WTC11 (cell line): ENCODE results near the gene PYGB. TPM values are rescaled to one million over a fixed set of nuclear protein-coding genes. Genes with fewer than 3 reads are reported as not detected.

Source experiments
- FOXP1 ChIP-seq: sonication (generic); formaldehyde crosslinking; IDR thresholded peaks from 2 replicates; pipeline ENCODE4 v1.8.0; 2022; ENCODE audit warnings: missing genetic modification reagents, mild to moderate bottlenecking, moderate library complexity, borderline replicate concordance
- GRHL2 ChIP-seq: fragments of 250-450 bp; sonication (Bioruptor Pico); IDR thresholded peaks from 2 replicates; pipeline ENCODE4 v1.8.0; 2022; ENCODE audit warnings: mild to moderate bottlenecking, moderate library complexity; ENCODE audit not compliant: insufficient replicate concordance, severe bottlenecking
- GTF2I ChIP-seq: fragments of 250-450 bp; sonication (Bioruptor Pico); conservative IDR thresholded peaks from 2 replicates; pipeline ENCODE4 v1.4.0; 2021; ENCODE audit warnings: mild to moderate bottlenecking
- NFATC4 ChIP-seq: fragments of 250-450 bp; sonication (Bioruptor Pico); IDR thresholded peaks from 2 replicates; pipeline ENCODE4 v1.9.0; 2021; ENCODE audit warnings: mild to moderate bottlenecking
- RELA ChIP-seq: sonication (generic); formaldehyde crosslinking; IDR thresholded peaks from 2 replicates; pipeline ENCODE4 v1.8.1; 2022; ENCODE audit warnings: missing genetic modification reagents, mild to moderate bottlenecking, borderline replicate concordance
- SMAD3 ChIP-seq: sonication (generic); formaldehyde crosslinking; IDR thresholded peaks from 2 replicates; pipeline ENCODE4 v1.8.0; 2022; ENCODE audit warnings: missing genetic modification reagents, mild to moderate bottlenecking, borderline replicate concordance
- SMAD4 ChIP-seq: sonication (generic); formaldehyde crosslinking; IDR thresholded peaks from 2 replicates; pipeline ENCODE4 v1.8.0; 2022; ENCODE audit warnings: mild to moderate bottlenecking, missing genetic modification reagents
- TEAD4 ChIP-seq: sonication (generic); formaldehyde crosslinking; IDR thresholded peaks from 2 replicates; pipeline ENCODE4 v1.8.0; 2022; ENCODE audit warnings: mild to moderate bottlenecking, missing genetic modification reagents
- ZBTB21 ChIP-seq: sonication (generic); formaldehyde crosslinking; IDR thresholded peaks from 2 replicates; pipeline ENCODE4 v1.8.1; 2023; ENCODE audit warnings: mild to moderate bottlenecking, missing genetic modification reagents, borderline replicate concordance
- ZNF138 ChIP-seq: sonication (generic); formaldehyde crosslinking; conservative IDR thresholded peaks from 2 replicates; pipeline ENCODE4 v1.8.1; 2022; ENCODE audit warnings: mild to moderate bottlenecking, moderate library complexity, missing genetic modification reagents
- ZNF232 ChIP-seq: sonication (generic); formaldehyde crosslinking; IDR thresholded peaks from 2 replicates; pipeline ENCODE4 v1.8.0; 2022; ENCODE audit warnings: mild to moderate bottlenecking, missing genetic modification reagents
- ZNF317 ChIP-seq: sonication (generic); formaldehyde crosslinking; IDR thresholded peaks from 2 replicates; pipeline ENCODE4 v1.8.1; 2023; ENCODE audit warnings: low read depth, mild to moderate bottlenecking, moderate library complexity, missing genetic modification reagents, borderline replicate concordance
- ZNF396 ChIP-seq: fragments of 250-450 bp; sonication (Bioruptor Pico); IDR thresholded peaks from 2 replicates; pipeline ENCODE4 v1.8.0; 2021; ENCODE audit warnings: mild to moderate bottlenecking, moderate library complexity, borderline replicate concordance
- total RNA-seq: library from RNA; stranded (reverse); gene quantifications from 3 replicates; pipeline ENCODE4 v1.2.3, GENCODE V29; 2021
- TF ChIP-seq, protein P1 (sequence below): fragments of 250-450 bp; sonication (Bioruptor Pico); IDR thresholded peaks from 2 replicates; pipeline ENCODE4 v1.9.0; 2021; ENCODE audit warnings: mild to moderate bottlenecking, borderline replicate concordance
- TF ChIP-seq, protein P2 (sequence below): sonication (generic); formaldehyde crosslinking; IDR thresholded peaks from 2 replicates; pipeline ENCODE4 v1.8.1; 2022; ENCODE audit warnings: mild to moderate bottlenecking, moderate library complexity, missing genetic modification reagents
- TF ChIP-seq, protein P3 (sequence below): sonication (generic); formaldehyde crosslinking; IDR thresholded peaks from 2 replicates; pipeline ENCODE4 v1.8.1; 2023; ENCODE audit warnings: mild to moderate bottlenecking, missing genetic modification reagents
- TF ChIP-seq, protein P4 (sequence below): fragments of 250-450 bp; sonication (Bioruptor Pico); IDR thresholded peaks from 2 replicates; pipeline ENCODE4 v1.9.0; 2021; ENCODE audit warnings: mild to moderate bottlenecking
- TF ChIP-seq, protein P5 (sequence below): fragments of 200-600 bp; IDR thresholded peaks from 2 replicates; pipeline ENCODE4 v1.8.0; 2022; ENCODE audit warnings: antibody characterized with exemption
- TF ChIP-seq, protein P6 (sequence below): sonication (generic); formaldehyde crosslinking; IDR thresholded peaks from 2 replicates; pipeline ENCODE4 v1.8.0; 2022; ENCODE audit warnings: mild to moderate bottlenecking, missing genetic modification reagents
- TF ChIP-seq, protein P7 (sequence below): sonication (generic); formaldehyde crosslinking; conservative IDR thresholded peaks from 2 replicates; pipeline ENCODE4 v1.8.1; 2022; ENCODE audit warnings: mild to moderate bottlenecking, missing genetic modification reagents

Gene PYGB
- total RNA-seq, 1 experiment from 2014 or later = 48.5 TPM

DNA sequence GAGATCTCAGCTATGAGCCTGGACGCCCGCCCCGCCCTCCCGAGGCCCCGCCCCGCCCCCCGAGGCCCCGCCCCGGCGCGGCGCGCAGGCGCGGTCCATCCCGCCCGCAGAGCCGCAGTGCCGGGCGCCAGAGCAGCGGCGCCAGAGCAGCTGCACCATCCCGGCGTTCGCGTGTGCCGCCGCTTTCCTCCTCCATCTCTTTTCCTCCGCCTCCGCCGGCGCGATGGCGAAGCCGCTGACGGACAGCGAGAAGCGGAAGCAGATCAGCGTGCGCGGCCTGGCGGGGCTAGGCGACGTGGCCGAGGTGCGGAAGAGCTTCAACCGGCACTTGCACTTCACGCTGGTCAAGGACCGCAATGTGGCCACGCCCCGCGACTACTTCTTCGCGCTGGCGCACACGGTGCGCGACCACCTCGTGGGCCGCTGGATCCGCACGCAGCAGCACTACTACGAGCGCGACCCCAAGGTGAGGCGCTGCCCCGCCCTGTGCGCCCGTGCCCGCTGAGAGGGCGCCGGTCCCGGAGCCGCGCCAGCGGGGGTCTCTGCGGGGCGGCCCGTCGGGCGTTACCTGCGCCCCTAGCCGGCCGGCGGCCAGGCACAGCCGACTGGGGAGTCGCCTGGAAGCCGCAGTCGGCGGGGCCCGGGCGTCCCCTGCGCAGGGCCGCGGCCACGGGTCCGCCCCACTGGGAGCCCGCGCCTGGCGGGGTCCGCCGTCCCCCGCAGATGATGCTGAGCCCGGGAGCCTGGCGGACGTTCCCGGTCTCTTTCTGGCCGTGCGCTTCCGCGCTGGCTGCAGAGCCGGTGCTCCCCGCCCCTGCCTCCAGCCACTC lies at the start of gene PYGB (continued):
- TF ChIP-seq, protein P1, sequence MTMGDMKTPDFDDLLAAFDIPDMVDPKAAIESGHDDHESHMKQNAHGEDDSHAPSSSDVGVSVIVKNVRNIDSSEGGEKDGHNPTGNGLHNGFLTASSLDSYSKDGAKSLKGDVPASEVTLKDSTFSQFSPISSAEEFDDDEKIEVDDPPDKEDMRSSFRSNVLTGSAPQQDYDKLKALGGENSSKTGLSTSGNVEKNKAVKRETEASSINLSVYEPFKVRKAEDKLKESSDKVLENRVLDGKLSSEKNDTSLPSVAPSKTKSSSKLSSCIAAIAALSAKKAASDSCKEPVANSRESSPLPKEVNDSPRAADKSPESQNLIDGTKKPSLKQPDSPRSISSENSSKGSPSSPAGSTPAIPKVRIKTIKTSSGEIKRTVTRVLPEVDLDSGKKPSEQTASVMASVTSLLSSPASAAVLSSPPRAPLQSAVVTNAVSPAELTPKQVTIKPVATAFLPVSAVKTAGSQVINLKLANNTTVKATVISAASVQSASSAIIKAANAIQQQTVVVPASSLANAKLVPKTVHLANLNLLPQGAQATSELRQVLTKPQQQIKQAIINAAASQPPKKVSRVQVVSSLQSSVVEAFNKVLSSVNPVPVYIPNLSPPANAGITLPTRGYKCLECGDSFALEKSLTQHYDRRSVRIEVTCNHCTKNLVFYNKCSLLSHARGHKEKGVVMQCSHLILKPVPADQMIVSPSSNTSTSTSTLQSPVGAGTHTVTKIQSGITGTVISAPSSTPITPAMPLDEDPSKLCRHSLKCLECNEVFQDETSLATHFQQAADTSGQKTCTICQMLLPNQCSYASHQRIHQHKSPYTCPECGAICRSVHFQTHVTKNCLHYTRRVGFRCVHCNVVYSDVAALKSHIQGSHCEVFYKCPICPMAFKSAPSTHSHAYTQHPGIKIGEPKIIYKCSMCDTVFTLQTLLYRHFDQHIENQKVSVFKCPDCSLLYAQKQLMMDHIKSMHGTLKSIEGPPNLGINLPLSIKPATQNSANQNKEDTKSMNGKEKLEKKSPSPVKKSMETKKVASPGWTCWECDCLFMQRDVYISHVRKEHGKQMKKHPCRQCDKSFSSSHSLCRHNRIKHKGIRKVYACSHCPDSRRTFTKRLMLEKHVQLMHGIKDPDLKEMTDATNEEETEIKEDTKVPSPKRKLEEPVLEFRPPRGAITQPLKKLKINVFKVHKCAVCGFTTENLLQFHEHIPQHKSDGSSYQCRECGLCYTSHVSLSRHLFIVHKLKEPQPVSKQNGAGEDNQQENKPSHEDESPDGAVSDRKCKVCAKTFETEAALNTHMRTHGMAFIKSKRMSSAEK (CRISPR knock-in tag) = no peak
- peak; percentile 54; the same call in 1 of the 2 replicates for TF ChIP-seq ZNF232 (CRISPR knock-in tag)
- no peak for TF ChIP-seq GRHL2 (CRISPR knock-in tag)
- no peak for TF ChIP-seq ZNF317 (CRISPR knock-in tag)
- TF ChIP-seq, protein P2, sequence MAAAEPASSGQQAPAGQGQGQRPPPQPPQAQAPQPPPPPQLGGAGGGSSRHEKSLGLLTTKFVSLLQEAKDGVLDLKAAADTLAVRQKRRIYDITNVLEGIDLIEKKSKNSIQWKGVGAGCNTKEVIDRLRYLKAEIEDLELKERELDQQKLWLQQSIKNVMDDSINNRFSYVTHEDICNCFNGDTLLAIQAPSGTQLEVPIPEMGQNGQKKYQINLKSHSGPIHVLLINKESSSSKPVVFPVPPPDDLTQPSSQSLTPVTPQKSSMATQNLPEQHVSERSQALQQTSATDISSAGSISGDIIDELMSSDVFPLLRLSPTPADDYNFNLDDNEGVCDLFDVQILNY (CRISPR knock-in tag) = peak; percentile 73; the same call in 1 of the 2 replicates
- TF ChIP-seq RELA (CRISPR knock-in tag) = no peak
- TF ChIP-seq, protein P3, sequence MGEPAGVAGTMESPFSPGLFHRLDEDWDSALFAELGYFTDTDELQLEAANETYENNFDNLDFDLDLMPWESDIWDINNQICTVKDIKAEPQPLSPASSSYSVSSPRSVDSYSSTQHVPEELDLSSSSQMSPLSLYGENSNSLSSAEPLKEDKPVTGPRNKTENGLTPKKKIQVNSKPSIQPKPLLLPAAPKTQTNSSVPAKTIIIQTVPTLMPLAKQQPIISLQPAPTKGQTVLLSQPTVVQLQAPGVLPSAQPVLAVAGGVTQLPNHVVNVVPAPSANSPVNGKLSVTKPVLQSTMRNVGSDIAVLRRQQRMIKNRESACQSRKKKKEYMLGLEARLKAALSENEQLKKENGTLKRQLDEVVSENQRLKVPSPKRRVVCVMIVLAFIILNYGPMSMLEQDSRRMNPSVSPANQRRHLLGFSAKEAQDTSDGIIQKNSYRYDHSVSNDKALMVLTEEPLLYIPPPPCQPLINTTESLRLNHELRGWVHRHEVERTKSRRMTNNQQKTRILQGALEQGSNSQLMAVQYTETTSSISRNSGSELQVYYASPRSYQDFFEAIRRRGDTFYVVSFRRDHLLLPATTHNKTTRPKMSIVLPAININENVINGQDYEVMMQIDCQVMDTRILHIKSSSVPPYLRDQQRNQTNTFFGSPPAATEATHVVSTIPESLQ (CRISPR knock-in tag) = no peak
- TF ChIP-seq, protein P4, sequence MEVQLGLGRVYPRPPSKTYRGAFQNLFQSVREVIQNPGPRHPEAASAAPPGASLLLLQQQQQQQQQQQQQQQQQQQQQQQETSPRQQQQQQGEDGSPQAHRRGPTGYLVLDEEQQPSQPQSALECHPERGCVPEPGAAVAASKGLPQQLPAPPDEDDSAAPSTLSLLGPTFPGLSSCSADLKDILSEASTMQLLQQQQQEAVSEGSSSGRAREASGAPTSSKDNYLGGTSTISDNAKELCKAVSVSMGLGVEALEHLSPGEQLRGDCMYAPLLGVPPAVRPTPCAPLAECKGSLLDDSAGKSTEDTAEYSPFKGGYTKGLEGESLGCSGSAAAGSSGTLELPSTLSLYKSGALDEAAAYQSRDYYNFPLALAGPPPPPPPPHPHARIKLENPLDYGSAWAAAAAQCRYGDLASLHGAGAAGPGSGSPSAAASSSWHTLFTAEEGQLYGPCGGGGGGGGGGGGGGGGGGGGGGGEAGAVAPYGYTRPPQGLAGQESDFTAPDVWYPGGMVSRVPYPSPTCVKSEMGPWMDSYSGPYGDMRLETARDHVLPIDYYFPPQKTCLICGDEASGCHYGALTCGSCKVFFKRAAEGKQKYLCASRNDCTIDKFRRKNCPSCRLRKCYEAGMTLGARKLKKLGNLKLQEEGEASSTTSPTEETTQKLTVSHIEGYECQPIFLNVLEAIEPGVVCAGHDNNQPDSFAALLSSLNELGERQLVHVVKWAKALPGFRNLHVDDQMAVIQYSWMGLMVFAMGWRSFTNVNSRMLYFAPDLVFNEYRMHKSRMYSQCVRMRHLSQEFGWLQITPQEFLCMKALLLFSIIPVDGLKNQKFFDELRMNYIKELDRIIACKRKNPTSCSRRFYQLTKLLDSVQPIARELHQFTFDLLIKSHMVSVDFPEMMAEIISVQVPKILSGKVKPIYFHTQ (CRISPR knock-in tag) = no peak
- no peak for TF ChIP-seq SMAD4 (CRISPR knock-in tag)
- TF ChIP-seq GTF2I = no peak
- TF ChIP-seq NFATC4 (CRISPR knock-in tag) = no peak
- TF ChIP-seq TEAD4 (CRISPR knock-in tag) = no peak
- TF ChIP-seq, protein P5, sequence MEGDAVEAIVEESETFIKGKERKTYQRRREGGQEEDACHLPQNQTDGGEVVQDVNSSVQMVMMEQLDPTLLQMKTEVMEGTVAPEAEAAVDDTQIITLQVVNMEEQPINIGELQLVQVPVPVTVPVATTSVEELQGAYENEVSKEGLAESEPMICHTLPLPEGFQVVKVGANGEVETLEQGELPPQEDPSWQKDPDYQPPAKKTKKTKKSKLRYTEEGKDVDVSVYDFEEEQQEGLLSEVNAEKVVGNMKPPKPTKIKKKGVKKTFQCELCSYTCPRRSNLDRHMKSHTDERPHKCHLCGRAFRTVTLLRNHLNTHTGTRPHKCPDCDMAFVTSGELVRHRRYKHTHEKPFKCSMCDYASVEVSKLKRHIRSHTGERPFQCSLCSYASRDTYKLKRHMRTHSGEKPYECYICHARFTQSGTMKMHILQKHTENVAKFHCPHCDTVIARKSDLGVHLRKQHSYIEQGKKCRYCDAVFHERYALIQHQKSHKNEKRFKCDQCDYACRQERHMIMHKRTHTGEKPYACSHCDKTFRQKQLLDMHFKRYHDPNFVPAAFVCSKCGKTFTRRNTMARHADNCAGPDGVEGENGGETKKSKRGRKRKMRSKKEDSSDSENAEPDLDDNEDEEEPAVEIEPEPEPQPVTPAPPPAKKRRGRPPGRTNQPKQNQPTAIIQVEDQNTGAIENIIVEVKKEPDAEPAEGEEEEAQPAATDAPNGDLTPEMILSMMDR = no peak
- TF ChIP-seq ZNF396 (CRISPR knock-in tag) = no peak
- TF ChIP-seq FOXP1 = peak; percentile 47; the same call in 1 of the 2 replicates
- 0 out of 2 replicates have a peak, but pooled peaks have one; percentile 44 for TF ChIP-seq ZNF138 (CRISPR knock-in tag)
- TF ChIP-seq, protein P6, sequence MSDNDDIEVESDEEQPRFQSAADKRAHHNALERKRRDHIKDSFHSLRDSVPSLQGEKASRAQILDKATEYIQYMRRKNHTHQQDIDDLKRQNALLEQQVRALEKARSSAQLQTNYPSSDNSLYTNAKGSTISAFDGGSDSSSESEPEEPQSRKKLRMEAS (CRISPR knock-in tag) = peak; percentile 77; the same call in 1 of the 2 replicates
- peak; percentile 79; the same call in 1 of the 2 replicates for TF ChIP-seq SMAD3 (CRISPR knock-in tag)
- TF ChIP-seq, protein P7, sequence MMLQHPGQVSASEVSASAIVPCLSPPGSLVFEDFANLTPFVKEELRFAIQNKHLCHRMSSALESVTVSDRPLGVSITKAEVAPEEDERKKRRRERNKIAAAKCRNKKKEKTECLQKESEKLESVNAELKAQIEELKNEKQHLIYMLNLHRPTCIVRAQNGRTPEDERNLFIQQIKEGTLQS (CRISPR knock-in tag) = no peak
- 0 out of 2 replicates have a peak, but pooled peaks have one; percentile 45 for TF ChIP-seq ZBTB21 (CRISPR knock-in tag)
